ENCODE data around the gene RGN.

GRCh38 chrX:47059142-47059874 is 18.9 kb upstream of the RGN start:
- TF ChIP-seq POLR2A (IDR thresholded peaks at IDR 0.05; ENCODE audit: low read length): no peak
- TF ChIP-seq GATA1 (IDR thresholded peaks at IDR 0.05; ENCODE audit: low read depth, low read length): no peak
